ENCODE measurements around the gene EXOC2. TPM values are rescaled to one million over a fixed set of nuclear protein-coding genes. Genes with fewer than 3 reads are reported as not detected.

Gene EXOC2
- total and polyA plus RNA-seq, 5 experiments from 2014 or later: 28.6 to 40.3 (median 36.7) TPM

- no peak for ATAC-seq
- no peak overlapping the region for H3K4me3 Mint-ChIP-seq
- peak overlapping the region in 2 of 10 donors; percentile 50 to 65 for H3K27ac Mint-ChIP-seq
- H3K36me3 Mint-ChIP-seq: peaks cover 2 to 24% (median 17%) of the 10 kb centered on the region in 3 donors
- no peak for DNase-seq
- peaks cover 22 to 43% (median 32%) of the 10 kb centered on the region in 4 donors for H3K4me1 Mint-ChIP-seq
- H3K27me3 Mint-ChIP-seq: no peaks in the 10 kb centered on the region
- POLR2A ChIA-PET: no interaction called here
- H3K9me3 Mint-ChIP-seq: peaks cover 0 to 8% (median 4%) of the 10 kb centered on the region in 9 donors
Measured at GRCh38 chr6:516213-516612, 176.7 kb downstream of the EXOC2 start.

GRCh38 chr6:515267-515666, 177.7 kb downstream of the EXOC2 start:
- ATAC-seq (no peak), DNase-seq (no peak)
- Mint-ChIP-seq H3K27me3 (no peaks in the 10 kb centered on the region), H3K4me1 (peaks cover 23 to 49% (median 41%) of the 10 kb centered on the region in 4 donors), H3K36me3 (peaks cover 0 to 24% (median 12%) of the 10 kb centered on the region in 3 donors), H3K9me3 (peaks cover 0 to 8% (median 4%) of the 10 kb centered on the region in 9 donors), H3K27ac (peak overlapping the region in 3 of 10 donors; percentile 4 to 86 (median 50)), H3K4me3 (no peak overlapping the region)
- POLR2A ChIA-PET: no interaction called here

- Mint-ChIP-seq H3K36me3 (peaks cover 0 to 24% (median 12%) of the 10 kb centered on the region in 3 donors), H3K27me3 (no peaks in the 10 kb centered on the region), H3K9me3 (peaks cover 0 to 8% (median 4%) of the 10 kb centered on the region in 9 donors), H3K27ac (peak overlapping the region in 8 of 10 donors; percentile 40 to 86 (median 64)), H3K4me1 (peaks cover 25 to 57% (median 49%) of the 10 kb centered on the region in 4 donors), H3K4me3 (peak overlapping the region in 6 of 10 donors; percentile 6 to 62 (median 42))
- no peak for ATAC-seq
- no peak for DNase-seq
- POLR2A ChIA-PET: no interaction called here
Measured at GRCh38 chr6:514396-514978, 178.5 kb downstream of the EXOC2 start.

- POLR2A ChIA-PET: no interaction called here
- peaks cover 29 to 62% (median 55%) of the 10 kb centered on the region in 4 donors for H3K4me1 Mint-ChIP-seq
- peak overlapping the region in 6 of 10 donors; percentile 6 to 62 (median 42) for H3K4me3 Mint-ChIP-seq
- peaks cover 0 to 8% (median 4%) of the 10 kb centered on the region in 9 donors for H3K9me3 Mint-ChIP-seq
- ATAC-seq (no peak), DNase-seq (no peak)
- H3K27me3 Mint-ChIP-seq: no peaks in the 10 kb centered on the region
- peaks cover 0 to 24% (median 12%) of the 10 kb centered on the region in 3 donors for H3K36me3 Mint-ChIP-seq
- H3K27ac Mint-ChIP-seq: peak overlapping the region in 6 of 10 donors; percentile 49 to 86 (median 64)
Measured at GRCh38 chr6:513961-514360, 179.0 kb downstream of the EXOC2 start.

- no peak overlapping the region for H3K4me3 Mint-ChIP-seq
- POLR2A ChIA-PET: no interaction called here
- DNase-seq (no peak), ATAC-seq (no peak)
- peaks cover 0 to 4% (median 2%) of the 10 kb centered on the region in 9 donors for H3K9me3 Mint-ChIP-seq
- H3K4me1 Mint-ChIP-seq: peaks cover 34 to 71% (median 63%) of the 10 kb centered on the region in 4 donors
- peak overlapping the region in 1 of 10 donors; percentile 58 for H3K27ac Mint-ChIP-seq
- H3K36me3 Mint-ChIP-seq: peaks cover 0 to 20% (median 14%) of the 10 kb centered on the region in 3 donors
- H3K27me3 Mint-ChIP-seq: no peaks in the 10 kb centered on the region
Measured at GRCh38 chr6:513058-513457, 179.9 kb downstream of the EXOC2 start.

DNA sequence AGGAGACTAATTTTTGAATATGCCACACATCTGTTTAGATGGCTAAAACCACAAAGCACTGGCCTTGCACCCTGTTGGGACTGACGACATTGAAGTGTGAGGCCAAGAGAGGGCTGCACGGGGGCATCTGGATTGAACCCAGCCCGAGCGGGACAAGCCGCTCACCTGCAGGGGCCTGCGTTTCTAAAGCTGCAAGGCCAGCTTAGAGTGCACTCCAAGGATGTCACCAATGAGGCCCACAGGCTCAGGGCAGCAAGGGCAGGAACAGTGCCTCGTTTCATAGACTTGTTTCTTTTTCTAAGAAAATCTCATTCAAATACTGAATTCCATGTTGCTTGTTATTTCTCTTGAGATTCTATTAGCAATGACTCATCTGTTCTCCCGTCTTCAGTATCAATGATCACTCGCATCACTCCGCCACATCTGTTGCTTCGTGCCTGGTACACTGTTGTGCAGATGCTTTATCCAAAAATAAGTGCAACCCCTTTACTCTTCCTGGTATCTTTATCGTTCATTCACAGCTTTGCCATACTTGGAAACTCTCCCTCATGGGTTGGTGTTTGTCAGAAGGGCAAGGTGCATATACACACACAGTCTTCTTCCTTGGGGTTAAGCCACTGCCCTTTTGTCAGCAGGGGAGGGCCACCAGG, 181.3 kb downstream of the EXOC2 start:
- Mint-ChIP-seq H3K4me1 (peaks cover 37 to 75% (median 74%) of the 10 kb centered on the region in 4 donors), H3K36me3 (peaks cover 0 to 15% (median 9%) of the 10 kb centered on the region in 3 donors), H3K9me3 (peaks cover 0 to 3% (median 0%) of the 10 kb centered on the region in 9 donors), H3K4me3 (peak overlapping the region in 1 of 10 donors; percentile 8), H3K27me3 (no peaks in the 10 kb centered on the region), H3K27ac (peak overlapping the region in 3 of 10 donors; percentile 48 to 55 (median 49))
- POLR2A ChIA-PET: interaction anchor here (1.2 kb wide), 2 partner anchors 10 to 15 kb away, joined by 3 to 4 read pairs; no protein-coding TSS in a partner anchor
- DNase-seq (no peak), ATAC-seq (no peak)

GRCh38 chr6:509676-510075, 183.3 kb downstream of the EXOC2 start:
- Mint-ChIP-seq H3K4me1 (peaks cover 37 to 80% (median 77%) of the 10 kb centered on the region in 4 donors), H3K27ac (peak overlapping the region; percentile 2 to 84 (median 64)), H3K27me3 (no peaks in the 10 kb centered on the region), H3K4me3 (peak overlapping the region in 9 of 10 donors; percentile 1 to 64 (median 52)), H3K36me3 (peaks cover 0 to 21% (median 7%) of the 10 kb centered on the region in 3 donors), H3K9me3 (peaks cover 0 to 3% (median 0%) of the 10 kb centered on the region in 9 donors)
- ATAC-seq (peak; percentile 35 to 76), DNase-seq (no peak)
- POLR2A ChIA-PET: no interaction called here

DNA sequence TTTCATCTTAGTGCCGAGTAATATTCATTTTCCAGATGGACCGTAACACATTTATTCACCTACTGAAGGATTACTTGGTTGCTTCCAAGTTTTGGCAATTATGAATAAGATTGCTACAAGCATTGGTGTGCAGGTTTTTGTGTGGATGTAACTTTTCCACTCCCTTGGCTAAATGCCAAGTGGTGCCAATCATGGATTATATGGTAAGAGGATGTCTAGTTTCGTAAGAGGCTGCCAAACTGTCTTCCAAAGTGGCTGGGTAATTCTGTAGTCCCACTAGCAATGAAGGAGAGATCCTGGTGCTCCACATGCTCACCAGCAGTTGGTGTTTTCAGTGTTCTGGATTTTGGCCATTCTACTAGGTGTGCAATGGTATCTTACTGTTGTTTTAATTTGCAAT, 184.3 kb downstream of the EXOC2 start:
- DNase-seq (no peak), ATAC-seq (no peak)
- H3K27ac Mint-ChIP-seq: peak overlapping the region in 4 of 10 donors; percentile 8 to 84 (median 55)
- POLR2A ChIA-PET: no interaction called here
- peaks cover 31 to 69% (median 66%) of the 10 kb centered on the region in 4 donors for H3K4me1 Mint-ChIP-seq
- no peak overlapping the region for H3K4me3 Mint-ChIP-seq
- no peaks in the 10 kb centered on the region for H3K27me3 Mint-ChIP-seq
- H3K36me3 Mint-ChIP-seq: peaks cover 0 to 30% (median 15%) of the 10 kb centered on the region in 3 donors
- H3K9me3 Mint-ChIP-seq: peaks cover 0 to 3% (median 0%) of the 10 kb centered on the region in 9 donors

DNA sequence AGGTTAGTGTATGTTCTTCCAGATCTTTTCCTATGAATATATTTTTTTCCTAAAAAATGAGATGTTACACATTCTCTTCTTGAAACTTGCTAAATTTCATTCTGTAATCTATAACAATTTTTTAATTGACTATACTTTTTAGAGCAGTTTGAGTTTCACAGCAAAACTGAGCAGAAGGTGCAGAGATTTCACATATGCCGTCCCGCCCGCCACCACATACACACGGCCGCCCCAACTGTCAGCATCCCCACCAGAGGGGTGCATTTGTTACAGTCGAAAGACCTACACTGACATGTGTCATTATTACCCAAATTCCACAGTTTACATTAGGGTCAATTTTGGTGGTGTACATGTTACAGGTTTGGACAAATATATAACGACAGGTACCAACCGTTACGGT, 184.9 kb downstream of the EXOC2 start:
- POLR2A ChIA-PET: no interaction called here
- peaks cover 0 to 3% (median 0%) of the 10 kb centered on the region in 9 donors for H3K9me3 Mint-ChIP-seq
- no peak for ATAC-seq
- H3K4me1 Mint-ChIP-seq: peaks cover 29 to 63% (median 60%) of the 10 kb centered on the region in 4 donors
- H3K27me3 Mint-ChIP-seq: no peaks in the 10 kb centered on the region
- DNase-seq: no peak
- peaks cover 0 to 31% (median 11%) of the 10 kb centered on the region in 3 donors for H3K36me3 Mint-ChIP-seq
- H3K27ac Mint-ChIP-seq: peak overlapping the region in 3 of 10 donors; percentile 4 to 41 (median 39)
- no peak overlapping the region for H3K4me3 Mint-ChIP-seq

GRCh38 chr6:506920-507622, 185.9 kb downstream of the EXOC2 start:
- Mint-ChIP-seq H3K9me3 (peaks cover 0 to 3% (median 0%) of the 10 kb centered on the region in 9 donors), H3K4me1 (peaks cover 34 to 68% (median 66%) of the 10 kb centered on the region in 4 donors), H3K27me3 (no peaks in the 10 kb centered on the region), H3K36me3 (peaks cover 0 to 26% (median 10%) of the 10 kb centered on the region in 3 donors), H3K4me3 (peak overlapping the region in 2 of 10 donors; percentile 15 to 16), H3K27ac (peak overlapping the region in 8 of 10 donors; percentile 12 to 77 (median 64))
- POLR2A ChIA-PET: no interaction called here
- no peak for ATAC-seq
- DNase-seq: no peak

GRCh38 chr6:506508-506907, 186.4 kb downstream of the EXOC2 start:
- DNase-seq (no peak), ATAC-seq (no peak)
- Mint-ChIP-seq H3K27ac (peak overlapping the region in 6 of 10 donors; percentile 3 to 73 (median 39)), H3K4me1 (peaks cover 33 to 68% (median 67%) of the 10 kb centered on the region in 4 donors), H3K9me3 (peaks cover 0 to 1% (median 0%) of the 10 kb centered on the region in 9 donors), H3K36me3 (peaks cover 0 to 22% (median 10%) of the 10 kb centered on the region in 3 donors), H3K4me3 (no peak overlapping the region), H3K27me3 (no peaks in the 10 kb centered on the region)
- POLR2A ChIA-PET: no interaction called here

DNA sequence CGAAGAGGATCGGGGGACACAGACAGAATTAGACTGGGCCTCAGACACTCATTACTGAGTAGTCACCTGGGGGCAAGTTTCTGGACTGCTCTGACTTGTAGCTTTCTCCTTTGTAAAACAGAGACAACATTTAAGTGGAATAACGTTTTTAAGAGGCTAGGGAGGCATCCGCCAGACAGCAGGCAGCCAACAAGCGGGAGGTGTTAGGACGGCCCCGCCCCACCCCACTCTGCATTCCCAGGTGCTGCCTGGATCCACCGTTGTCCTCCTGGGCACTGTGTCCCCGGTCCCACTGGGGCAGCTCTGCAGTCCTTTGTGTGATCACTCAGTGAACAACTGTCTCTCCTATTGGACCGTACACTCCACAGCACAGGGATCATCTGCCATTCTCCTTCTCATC, 187.6 kb downstream of the EXOC2 start:
- ATAC-seq (no peak), DNase-seq (no peak)
- peak overlapping the region in 2 of 10 donors; percentile 48 to 65 for H3K27ac Mint-ChIP-seq
- no peaks in the 10 kb centered on the region for H3K9me3 Mint-ChIP-seq
- no peak overlapping the region for H3K4me3 Mint-ChIP-seq
- H3K4me1 Mint-ChIP-seq: peaks cover 32 to 64% (median 61%) of the 10 kb centered on the region in 4 donors
- no peaks in the 10 kb centered on the region for H3K27me3 Mint-ChIP-seq
- peaks cover 0 to 20% (median 10%) of the 10 kb centered on the region in 3 donors for H3K36me3 Mint-ChIP-seq
- POLR2A ChIA-PET: interaction anchor here (1.3 kb wide), 1 partner anchor 15 kb away, joined by 3 read pairs; no protein-coding TSS in a partner anchor
